ENCODE data around the gene LCORL.
"Not testable (repeated sequence)": the region's sequence is repeated elsewhere in the genome, so short reads cannot be mapped to it uniquely, and the experiment has no call there.

Gene LCORL

DNA sequence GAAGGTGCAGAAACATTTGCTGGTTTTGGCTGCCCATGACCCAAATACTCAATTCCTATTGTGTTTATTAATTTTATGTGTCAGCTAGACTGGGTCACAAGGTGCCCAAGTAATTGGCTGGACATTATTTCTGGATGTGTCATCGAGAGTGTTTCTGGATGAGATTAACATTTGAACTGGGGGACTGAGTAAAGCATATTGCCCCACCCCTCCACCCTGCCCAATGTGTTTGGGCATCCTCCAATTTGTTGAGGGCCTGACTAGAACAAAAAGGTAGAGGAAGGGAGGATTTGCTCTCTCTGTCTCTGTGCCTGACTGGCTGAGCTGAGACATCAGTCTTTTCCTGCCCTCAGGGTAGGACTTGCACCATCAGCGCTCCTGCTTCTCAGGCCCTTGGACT is 29.7 kb upstream of the LCORL start:
- H3K27ac ChIP-seq, result no peak overlapping the region
- no peak for TF ChIP-seq ZFX (IDR thresholded peaks at IDR 0.05; ENCODE audit: borderline replicate concordance)
- TF ChIP-seq, protein P1, sequence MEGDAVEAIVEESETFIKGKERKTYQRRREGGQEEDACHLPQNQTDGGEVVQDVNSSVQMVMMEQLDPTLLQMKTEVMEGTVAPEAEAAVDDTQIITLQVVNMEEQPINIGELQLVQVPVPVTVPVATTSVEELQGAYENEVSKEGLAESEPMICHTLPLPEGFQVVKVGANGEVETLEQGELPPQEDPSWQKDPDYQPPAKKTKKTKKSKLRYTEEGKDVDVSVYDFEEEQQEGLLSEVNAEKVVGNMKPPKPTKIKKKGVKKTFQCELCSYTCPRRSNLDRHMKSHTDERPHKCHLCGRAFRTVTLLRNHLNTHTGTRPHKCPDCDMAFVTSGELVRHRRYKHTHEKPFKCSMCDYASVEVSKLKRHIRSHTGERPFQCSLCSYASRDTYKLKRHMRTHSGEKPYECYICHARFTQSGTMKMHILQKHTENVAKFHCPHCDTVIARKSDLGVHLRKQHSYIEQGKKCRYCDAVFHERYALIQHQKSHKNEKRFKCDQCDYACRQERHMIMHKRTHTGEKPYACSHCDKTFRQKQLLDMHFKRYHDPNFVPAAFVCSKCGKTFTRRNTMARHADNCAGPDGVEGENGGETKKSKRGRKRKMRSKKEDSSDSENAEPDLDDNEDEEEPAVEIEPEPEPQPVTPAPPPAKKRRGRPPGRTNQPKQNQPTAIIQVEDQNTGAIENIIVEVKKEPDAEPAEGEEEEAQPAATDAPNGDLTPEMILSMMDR (IDR thresholded peaks at IDR 0.05), result no peak

DNA sequence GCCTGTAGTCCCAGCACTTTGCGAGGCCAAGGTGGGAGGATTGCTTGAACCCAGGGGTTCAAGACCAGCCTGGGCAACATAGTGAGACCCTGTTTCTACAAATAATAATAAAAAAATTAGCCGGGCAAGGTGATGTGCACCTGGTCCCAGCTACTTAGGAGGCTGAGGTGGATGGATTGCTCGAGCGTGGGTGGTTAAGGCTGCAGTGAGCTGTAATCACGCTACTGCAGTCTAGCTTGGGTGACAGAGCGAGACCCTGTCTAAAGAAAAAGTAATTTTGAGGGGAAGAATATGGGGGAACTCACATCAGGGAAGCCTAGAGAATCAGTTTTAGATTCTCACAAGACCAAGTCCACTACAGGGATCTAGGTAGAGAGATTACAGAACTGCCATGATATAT is 28.9 kb upstream of the LCORL start:
- TF ChIP-seq, protein P1 (IDR thresholded peaks at IDR 0.05), result no peak
- no peak for TF ChIP-seq ZFX (IDR thresholded peaks at IDR 0.05; ENCODE audit: borderline replicate concordance)

DNA sequence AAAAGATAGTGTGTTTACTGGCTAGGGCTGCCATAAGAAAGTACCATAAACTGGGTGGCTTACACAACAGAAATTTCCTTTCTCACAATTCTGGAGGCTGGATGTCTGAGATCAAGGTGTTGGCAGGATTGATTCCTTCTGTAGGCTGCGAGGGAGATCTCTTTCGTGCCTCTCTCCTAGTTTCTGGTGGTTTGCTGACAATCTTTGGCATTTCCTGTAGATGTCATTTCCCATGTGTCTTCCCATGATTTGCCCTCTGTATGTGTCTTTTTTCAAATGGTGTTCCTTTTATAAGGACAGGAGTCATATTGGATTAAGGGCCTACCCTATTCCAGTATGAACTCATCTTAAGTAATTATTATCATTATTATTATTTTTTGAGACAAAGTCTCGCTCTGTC is 27.9 kb upstream of the LCORL start:
- no peak overlapping the region for H3K27ac ChIP-seq
- TF ChIP-seq ZFX (IDR thresholded peaks at IDR 0.05; ENCODE audit: borderline replicate concordance), result no peak
- TF ChIP-seq, protein P1 (IDR thresholded peaks at IDR 0.05), result no peak

More for the DNA sequence above, 28.9 kb upstream of the LCORL start:
- no peak overlapping the region for H3K27ac ChIP-seq

DNA sequence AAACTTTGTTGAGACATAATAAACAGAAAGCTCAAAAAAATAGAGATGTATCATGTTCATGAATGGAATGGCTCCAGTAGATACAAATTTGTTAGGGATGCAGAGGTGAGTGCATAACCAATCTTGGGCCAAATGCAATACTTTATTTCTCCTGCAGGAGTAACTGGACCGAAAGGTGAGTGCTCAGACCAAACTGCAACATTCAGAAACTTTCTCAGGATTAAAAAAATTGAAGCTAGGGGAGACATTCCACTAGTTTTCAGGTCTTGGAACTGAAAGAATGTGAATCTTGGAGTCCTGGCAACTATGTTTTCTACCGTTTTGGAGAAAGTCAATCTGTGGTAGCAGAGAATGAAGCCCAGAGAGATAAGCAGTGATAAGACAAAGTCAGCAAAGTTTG is 21.2 kb upstream of the LCORL start:
- no peak overlapping the region for H3K27ac ChIP-seq
- no peak for TF ChIP-seq ZFX (IDR thresholded peaks at IDR 0.05; ENCODE audit: borderline replicate concordance)
- TF ChIP-seq, protein P1 (IDR thresholded peaks at IDR 0.05), result peak; percentile 22; the same call in 1 of the 2 replicates

DNA sequence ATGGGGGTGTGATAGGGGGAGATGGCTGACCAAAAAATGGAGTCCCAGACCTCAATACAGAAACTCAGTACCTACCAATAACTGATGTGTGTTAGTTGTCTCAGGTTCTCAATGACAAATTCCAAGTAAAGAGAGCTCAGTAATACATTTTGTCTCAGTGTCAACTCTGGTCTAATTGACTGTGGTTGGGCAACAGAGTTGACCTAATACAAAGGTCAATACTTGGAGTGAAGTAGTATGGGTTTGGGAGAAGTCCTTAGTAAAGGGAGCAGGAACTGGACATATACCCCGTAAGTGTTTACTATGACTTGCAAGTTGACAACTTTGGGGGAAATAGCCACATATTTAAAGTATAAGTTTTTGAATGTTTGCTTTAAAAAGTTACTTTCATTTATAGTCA is 20.5 kb upstream of the LCORL start:
- H3K27ac ChIP-seq, result no peak overlapping the region
- no peak for TF ChIP-seq ZFX (IDR thresholded peaks at IDR 0.05; ENCODE audit: borderline replicate concordance)
- TF ChIP-seq, protein P1 (IDR thresholded peaks at IDR 0.05), result no peak

DNA sequence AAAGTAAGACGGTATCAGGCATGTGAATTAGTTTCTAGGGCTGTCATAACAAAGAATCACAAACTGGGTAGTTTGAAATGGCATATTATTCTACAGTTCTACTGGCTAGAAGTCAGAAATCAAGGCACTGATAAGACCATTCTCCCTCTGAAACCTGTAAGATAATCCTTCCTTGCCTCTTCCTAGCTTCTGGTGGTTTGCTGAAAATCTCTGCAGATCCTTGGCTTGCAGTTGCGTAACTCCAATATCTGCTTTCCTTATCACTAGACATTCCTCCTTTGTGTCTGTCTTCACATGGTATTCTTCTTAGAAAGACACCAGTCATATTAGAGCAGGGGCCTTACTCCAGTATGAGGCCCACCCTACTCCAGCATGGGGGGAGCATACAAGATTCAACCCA is 19.6 kb upstream of the LCORL start:
- H3K27ac ChIP-seq, result no peak overlapping the region
- no peak for TF ChIP-seq ZFX (IDR thresholded peaks at IDR 0.05; ENCODE audit: borderline replicate concordance)
- TF ChIP-seq, protein P1 (IDR thresholded peaks at IDR 0.05), result no peak

DNA sequence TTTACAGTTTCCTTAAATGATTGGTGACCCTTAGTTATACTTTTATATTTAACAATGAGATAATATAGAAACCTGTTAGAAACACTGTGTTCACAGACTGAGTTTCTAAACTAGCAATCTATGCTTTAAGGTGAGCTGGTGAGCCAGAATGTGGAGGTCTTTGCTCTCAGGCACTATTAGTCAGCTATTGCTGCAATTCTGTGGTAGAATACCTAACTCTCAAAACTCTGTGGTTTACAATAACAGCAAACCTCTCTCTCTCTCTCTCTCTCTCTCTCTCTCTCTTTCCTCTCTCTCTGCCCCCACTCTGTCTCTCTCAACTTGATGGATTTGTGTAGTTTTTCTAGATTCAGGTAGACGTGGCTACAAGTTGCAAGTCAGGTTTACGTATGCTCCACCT is 17.6 kb upstream of the LCORL start:
- no peak for TF ChIP-seq ZFX (IDR thresholded peaks at IDR 0.05; ENCODE audit: borderline replicate concordance)
- TF ChIP-seq, protein P1 (IDR thresholded peaks at IDR 0.05), result no peak
- no peak overlapping the region for H3K27ac ChIP-seq

DNA sequence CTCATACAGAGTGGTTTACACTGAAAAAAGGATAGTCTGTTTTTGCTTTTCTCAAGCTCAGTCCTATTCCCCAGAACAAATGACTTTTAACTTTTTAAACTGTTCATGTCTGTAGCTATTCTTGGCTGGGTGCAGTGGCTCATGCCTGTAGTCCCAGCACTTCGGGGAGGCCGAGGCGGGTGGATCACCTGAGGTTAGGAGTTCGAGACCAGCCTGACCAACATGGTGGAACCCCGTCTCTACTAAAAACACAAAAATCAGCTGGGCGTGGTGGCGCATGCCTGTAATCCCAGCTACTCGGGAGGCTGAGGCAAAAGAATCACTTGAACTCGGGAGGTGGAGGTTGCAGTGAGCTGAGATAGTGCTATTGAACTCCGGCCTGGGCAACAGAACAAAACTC is 14.8 kb upstream of the LCORL start:
- not testable (repeated sequence) for H3K27ac ChIP-seq

Measured in 22Rv1 (cell line).